Fibroblast of lung (primary cell): Measurements from ENCODE around the gene C16orf87.

Experiments used
- CTCF ChIP-seq, 2 donors: IDR thresholded peaks in 1 of 2; conservative IDR thresholded peaks in 1 of 2; 1 replicate in 1 of 2; 2 replicates in 1 of 2; pipeline ENCODE4 v1.5.1; 2011 to 2012; ENCODE audit warnings: low read length in 2 of 2, control low read depth in 1 of 2, inconsistent platforms in 1 of 2, low read depth in 1 of 2, mild to moderate bottlenecking in 1 of 2
- EZH2 ChIP-seq: IDR thresholded peaks from 2 replicates; pipeline ENCODE4 v1.5.1; 2012; ENCODE audit warnings: low read length, control low read depth, mild to moderate bottlenecking; ENCODE audit errors: missing control alignments

GRCh38 chr16:46836534-46837530 is 5.9 kb upstream of the C16orf87 start:
- TF ChIP-seq CTCF (conservative IDR thresholded peaks at IDR 0.05 in 1 of 2, IDR thresholded peaks at IDR 0.05 in 1 of 2; ENCODE audit: low read depth in 1 of 2, low read length in 2 of 2): no peak
- no peak for TF ChIP-seq EZH2
